GM20000 (cell line): ENCODE data around the gene TIRAP.
"Not testable (repeated sequence)": the region's sequence is repeated elsewhere in the genome, so short reads cannot be mapped to it uniquely, and the experiment has no call there.

ENCODE experiments used
- DNase-seq: peaks from one replicate; pipeline ENCODE4 v3.0.0; 2012; ENCODE audit warnings: low spot score
- CTCF ChIP-seq: IDR thresholded peaks from 2 replicates; pipeline ENCODE4 v1.5.1; 2012; ENCODE audit warnings: mild to moderate bottlenecking, control low read depth; ENCODE audit errors: extremely low read depth, missing control alignments

Gene TIRAP

DNA sequence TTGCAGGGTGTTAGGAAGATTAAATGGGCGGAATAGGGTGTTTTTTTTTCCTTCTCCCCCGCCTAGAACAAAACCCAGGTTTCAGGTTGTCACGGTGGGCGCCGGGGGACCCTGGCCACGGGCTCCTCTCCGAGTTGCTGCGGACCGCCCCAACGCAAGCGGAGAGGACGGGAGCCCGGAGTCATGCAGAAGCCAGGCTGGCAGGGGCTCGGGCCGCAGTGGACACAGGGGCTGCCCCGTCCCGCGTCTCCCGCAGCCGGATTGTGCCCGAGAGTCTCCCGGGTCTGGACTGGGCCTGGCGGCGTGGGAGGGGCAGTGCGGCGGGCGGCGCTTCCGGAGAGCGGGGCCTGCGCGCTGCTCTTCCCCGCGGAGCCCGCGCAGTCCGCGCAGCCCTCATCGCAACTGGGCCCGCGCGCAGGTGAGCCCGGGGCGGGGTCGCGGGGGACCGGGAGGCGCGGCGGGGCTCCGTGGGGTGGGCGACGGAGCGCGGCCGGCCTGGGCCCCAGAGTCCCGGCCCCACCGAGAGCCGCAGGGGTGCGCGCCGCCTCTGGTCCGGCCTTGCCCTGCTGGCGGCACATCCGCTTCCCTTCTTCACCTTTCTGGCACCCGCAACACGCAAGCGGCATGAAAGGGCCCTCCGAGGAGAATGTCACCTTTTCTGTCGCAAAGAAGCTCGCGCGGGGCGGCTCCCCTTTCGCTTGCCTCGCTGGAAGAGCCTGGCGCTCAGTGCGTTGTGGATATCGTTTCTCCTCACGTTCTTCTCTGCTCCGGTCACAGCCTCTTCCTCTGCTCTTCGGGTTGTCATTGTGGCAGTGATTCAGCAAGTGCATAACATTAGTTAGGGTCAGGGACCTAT, at the start of gene TIRAP:
TSS of gene TIRAP (plus strand) at position 358 of the 856 bp plus-strand sequence. CDS start 7,802 bp downstream, outside the sequence.
- peak; percentile 80 for DNase-seq
- TF ChIP-seq CTCF, result no peak

GRCh38 chr11:126233391-126233790, 49.5 kb upstream of the TIRAP start:
- no peak for DNase-seq

GRCh38 chr11:126246636-126247035, 36.3 kb upstream of the TIRAP start:
- no peak for DNase-seq
- TF ChIP-seq CTCF, result no peak

More at GRCh38 chr11:126233391-126233790, 49.5 kb upstream of the TIRAP start:
- no peak for TF ChIP-seq CTCF

- DNase-seq, result no peak
- no peak for TF ChIP-seq CTCF
These were observed 29.6 kb upstream of the TIRAP start for GRCh38 chr11:126253265-126253664.

- TF ChIP-seq CTCF, result no peak
- no peak for DNase-seq
These were observed 28.1 kb upstream of the TIRAP start for GRCh38 chr11:126254819-126255218.

DNA sequence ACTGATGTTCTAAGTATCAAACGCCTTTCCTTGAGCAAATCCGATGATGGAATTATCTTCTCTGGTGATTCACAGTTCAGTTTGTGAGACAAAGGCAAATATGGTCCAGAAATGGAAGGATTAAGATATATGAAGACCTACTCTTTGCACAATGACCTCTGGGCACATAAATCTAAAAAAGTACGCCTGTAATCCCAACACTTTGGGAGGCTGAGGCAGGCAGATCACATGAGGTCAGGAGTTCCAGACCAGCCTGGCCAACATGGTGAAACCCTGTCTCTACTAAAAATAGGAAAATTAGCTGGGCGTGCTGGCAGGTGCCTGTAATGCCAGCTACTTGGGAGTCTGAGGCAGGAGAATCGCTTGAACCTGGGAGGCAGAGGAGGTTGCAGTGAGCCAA, 27.4 kb upstream of the TIRAP start:
- DNase-seq, result not testable (repeated sequence)

- no peak for TF ChIP-seq CTCF
- DNase-seq, result no peak
These were observed 26.7 kb upstream of the TIRAP start for GRCh38 chr11:126256216-126256615.

DNA sequence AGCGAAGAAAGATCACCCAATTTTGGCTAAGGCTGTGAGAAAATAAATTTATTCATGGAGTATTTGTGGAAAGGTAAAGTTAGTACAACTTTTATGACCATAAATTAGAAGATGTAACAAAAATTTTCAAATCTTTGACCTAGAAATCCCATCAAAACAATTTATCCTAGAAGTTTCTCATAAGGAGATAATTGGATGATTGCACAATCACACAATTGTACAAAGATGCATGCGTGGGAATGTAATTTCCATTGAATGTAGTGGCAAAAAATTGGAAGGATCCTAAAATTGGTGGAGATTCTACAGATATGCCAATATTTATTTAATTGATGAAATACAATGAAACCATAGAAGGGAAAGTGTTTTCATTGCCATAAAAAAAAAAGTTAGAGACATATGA, 25.7 kb upstream of the TIRAP start:
- TF ChIP-seq CTCF, result no peak
- no peak for DNase-seq
